DOHH2 (cell line): ENCODE data around the gene S100A11.

Source experiments
- CTCF ChIP-seq: fragments of 200-600 bp; sonication (generic); IDR thresholded peaks from one replicate; pipeline ENCODE4 v1.5.1; 2014; ENCODE audit warnings: antibody characterized with exemption, mild to moderate bottlenecking, low read depth, low read length; ENCODE audit not compliant: poor library complexity, severe bottlenecking
- EZH2phosphoT487 ChIP-seq: fragments of 200-600 bp; sonication (generic); IDR thresholded peaks from 2 replicates; pipeline ENCODE4 v1.6.1; 2017; ENCODE audit warnings: borderline replicate concordance, mild to moderate bottlenecking, antibody characterized with exemption, low read length, moderate library complexity, mixed read lengths

GRCh38 chr1:152061952-152062351 lies 25.1 kb upstream of the S100A11 start:
- no peak for TF ChIP-seq CTCF
- TF ChIP-seq EZH2phosphoT487: no peak
